HFFc6 (cell line): Measurements from ENCODE around the gene UQCR10. TPM values are rescaled to one million over a fixed set of nuclear protein-coding genes. Genes with fewer than 3 reads are reported as not detected.
A peak's percentile ranks its signal among the peaks of the same experiment; 100 is the strongest.

Experiments
- DNase-seq: peaks from one replicate; pipeline ENCODE4 v3.0.0-alpha.2; 2018
- H3K27ac Mint-ChIP-seq: 2 replicates; pipeline ENCODE4 v1.8.0; 2020; ENCODE audit warnings: mild to moderate bottlenecking, mixed read lengths
- H3K27me3 Mint-ChIP-seq: 2 replicates; pipeline ENCODE4 v1.8.0; 2021; ENCODE audit warnings: mild to moderate bottlenecking, moderate library complexity, mixed read lengths; ENCODE audit not compliant: insufficient read depth
- H3K36me3 Mint-ChIP-seq: 2 replicates; pipeline ENCODE4 v1.8.0; 2021; ENCODE audit warnings: low read depth, mixed read lengths
- H3K4me1 Mint-ChIP-seq: 2 replicates; pipeline ENCODE4 v1.8.0; 2020; ENCODE audit warnings: low read depth, mixed read lengths
- H3K4me3 Mint-ChIP-seq: 2 replicates; pipeline ENCODE4 v1.8.0; 2020; ENCODE audit warnings: mild to moderate bottlenecking, moderate library complexity, mixed read lengths
- H3K9me3 Mint-ChIP-seq: 2 replicates; pipeline ENCODE4 v1.8.0; 2020; ENCODE audit warnings: mild to moderate bottlenecking, mixed read lengths
- total RNA-seq, 6 experiments: library from RNA; stranded (reverse); fragmentation: NEBNext Ultra II Directional; extraction: Animal tissue kit (Norgen Biotek cat#: 25700); gene quantifications; 2 replicates in 1 of 6; 3 replicates in 5 of 6; pipeline ENCODE4 v1.2.3, GENCODE V29; 2021
- TF ChIP-seq, protein P1 (sequence below): fragments of 200-600 bp; sonication (generic); IDR thresholded peaks from 2 replicates; pipeline ENCODE4 v1.5.0; 2021; ENCODE audit warnings: antibody characterized with exemption, mild to moderate bottlenecking

UQCR10 gene
- total RNA-seq, 6 experiments from 2014 or later: 137 to 153 (median 150) TPM

DNA sequence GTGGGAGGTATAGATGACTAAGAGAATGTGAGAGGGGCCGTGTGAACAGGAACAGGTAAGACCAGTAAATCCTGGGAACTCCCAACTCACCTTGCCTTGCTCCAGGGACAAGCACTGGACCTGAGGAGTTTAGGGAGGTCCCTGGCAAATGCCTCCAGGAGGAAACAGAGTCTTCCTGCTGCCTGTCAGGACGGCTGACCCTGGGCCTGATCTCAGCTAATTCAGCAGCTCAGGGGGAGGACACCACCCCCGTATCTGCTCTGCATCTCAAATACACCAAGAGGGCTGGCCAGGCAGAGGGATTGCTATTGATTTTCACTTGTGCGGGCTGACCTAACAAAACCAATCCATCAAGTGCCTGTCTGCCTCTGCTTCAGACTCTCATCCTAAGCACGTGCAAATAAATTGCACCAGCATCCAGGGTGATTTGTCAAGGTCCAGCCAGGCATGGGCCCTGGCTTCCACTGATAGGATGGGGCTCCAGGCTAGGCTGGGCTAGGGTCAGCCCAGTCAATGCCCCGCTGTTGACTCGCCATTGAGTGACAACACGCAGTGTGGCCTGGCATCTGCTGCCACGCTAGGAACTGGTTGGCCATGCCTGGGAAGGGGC lies 20.3 kb downstream of the UQCR10 start:
- DNase-seq: no peak
- Mint-ChIP-seq H3K4me3 (no peak overlapping the region), H3K27ac (no peak overlapping the region), H3K36me3 (peaks cover 8% of the 10 kb centered on the region), H3K4me1 (peaks cover 12% of the 10 kb centered on the region), H3K27me3 (peaks cover 2% of the 10 kb centered on the region; the same call in 1 of the 2 replicates), H3K9me3 (no peaks in the 10 kb centered on the region)
- TF ChIP-seq, protein P1, sequence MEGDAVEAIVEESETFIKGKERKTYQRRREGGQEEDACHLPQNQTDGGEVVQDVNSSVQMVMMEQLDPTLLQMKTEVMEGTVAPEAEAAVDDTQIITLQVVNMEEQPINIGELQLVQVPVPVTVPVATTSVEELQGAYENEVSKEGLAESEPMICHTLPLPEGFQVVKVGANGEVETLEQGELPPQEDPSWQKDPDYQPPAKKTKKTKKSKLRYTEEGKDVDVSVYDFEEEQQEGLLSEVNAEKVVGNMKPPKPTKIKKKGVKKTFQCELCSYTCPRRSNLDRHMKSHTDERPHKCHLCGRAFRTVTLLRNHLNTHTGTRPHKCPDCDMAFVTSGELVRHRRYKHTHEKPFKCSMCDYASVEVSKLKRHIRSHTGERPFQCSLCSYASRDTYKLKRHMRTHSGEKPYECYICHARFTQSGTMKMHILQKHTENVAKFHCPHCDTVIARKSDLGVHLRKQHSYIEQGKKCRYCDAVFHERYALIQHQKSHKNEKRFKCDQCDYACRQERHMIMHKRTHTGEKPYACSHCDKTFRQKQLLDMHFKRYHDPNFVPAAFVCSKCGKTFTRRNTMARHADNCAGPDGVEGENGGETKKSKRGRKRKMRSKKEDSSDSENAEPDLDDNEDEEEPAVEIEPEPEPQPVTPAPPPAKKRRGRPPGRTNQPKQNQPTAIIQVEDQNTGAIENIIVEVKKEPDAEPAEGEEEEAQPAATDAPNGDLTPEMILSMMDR: no peak

DNA sequence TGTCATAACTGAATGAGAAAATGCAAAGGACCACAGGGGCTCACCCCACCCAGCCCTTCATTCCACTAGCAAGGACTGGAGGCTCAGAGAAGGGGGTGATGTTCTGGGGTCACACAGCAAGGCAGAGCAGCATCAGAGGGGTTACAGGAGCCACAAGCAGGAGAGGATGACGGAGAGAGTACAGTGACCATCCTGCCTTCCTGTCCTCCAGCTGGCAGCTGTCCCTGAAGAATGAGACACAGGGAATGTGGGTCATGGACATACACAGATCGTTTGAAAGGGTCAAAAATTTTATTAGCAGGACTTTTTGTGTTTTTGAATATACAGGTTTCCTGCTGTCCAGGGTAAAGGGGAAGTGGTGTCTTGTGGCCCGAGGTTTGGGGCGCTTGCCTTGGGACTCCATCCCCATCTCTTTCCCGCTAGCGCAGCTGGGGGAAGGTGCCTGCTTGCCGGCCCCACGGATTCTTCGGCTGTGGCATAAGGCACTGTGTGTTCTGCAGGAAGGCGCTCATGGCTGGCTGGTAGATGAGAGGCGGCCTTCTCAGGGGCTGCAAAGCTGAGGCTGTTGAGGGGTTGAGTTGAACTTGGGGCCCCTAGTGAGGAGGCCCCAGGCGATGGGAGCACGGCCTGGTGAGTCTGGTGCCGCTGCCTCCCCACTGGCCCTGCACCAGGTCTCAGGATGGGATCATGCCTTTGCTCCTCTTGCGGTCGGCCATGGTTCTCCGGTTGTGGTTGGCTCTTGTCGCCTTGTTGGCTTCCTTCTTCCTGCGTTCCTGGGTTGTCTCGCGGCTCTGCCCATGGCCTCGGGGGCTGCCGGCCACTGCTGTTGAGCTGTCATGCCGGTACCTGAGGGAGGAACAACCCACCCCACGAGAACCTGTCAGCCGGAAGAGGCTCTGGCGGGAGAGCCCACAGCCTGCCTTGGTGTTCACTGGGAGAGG lies 21.4 kb downstream of the UQCR10 start:
- no peak for DNase-seq
- H3K4me3 Mint-ChIP-seq: no peak overlapping the region
- peaks cover 8% of the 10 kb centered on the region for H3K36me3 Mint-ChIP-seq
- peaks cover 2% of the 10 kb centered on the region; the same call in 1 of the 2 replicates for H3K27me3 Mint-ChIP-seq
- peaks cover 8% of the 10 kb centered on the region for H3K4me1 Mint-ChIP-seq
- TF ChIP-seq, protein P1: no peak
- no peaks in the 10 kb centered on the region for H3K9me3 Mint-ChIP-seq
- H3K27ac Mint-ChIP-seq: no peak overlapping the region; the same call in none of the 2 replicates

DNA sequence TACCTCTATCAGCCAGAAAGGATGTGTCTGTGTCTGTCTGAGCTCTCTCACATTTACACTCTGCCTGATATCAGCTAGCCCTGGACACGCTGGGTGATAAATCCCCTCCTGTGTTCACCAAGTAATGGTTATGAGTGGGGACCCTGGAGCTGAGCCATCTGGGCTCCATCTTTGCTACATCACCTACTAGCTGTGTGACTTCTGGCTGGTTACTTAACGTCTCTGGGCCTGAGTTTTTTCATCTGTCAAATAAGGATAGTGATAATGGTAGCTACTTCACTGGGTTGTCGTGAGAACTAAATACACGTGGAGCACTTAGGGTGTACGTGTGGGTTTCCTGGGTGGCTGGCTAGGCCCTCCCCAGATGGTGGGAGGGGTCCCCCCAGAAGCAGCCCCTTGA lies 22.9 kb downstream of the UQCR10 start:
- Mint-ChIP-seq H3K4me1 (peaks cover 1% of the 10 kb centered on the region), H3K4me3 (no peak overlapping the region), H3K27me3 (peaks cover 2% of the 10 kb centered on the region; the same call in 1 of the 2 replicates), H3K27ac (no peak overlapping the region), H3K36me3 (peaks cover 8% of the 10 kb centered on the region), H3K9me3 (no peaks in the 10 kb centered on the region)
- TF ChIP-seq, protein P1: no peak
- DNase-seq: no peak

DNA sequence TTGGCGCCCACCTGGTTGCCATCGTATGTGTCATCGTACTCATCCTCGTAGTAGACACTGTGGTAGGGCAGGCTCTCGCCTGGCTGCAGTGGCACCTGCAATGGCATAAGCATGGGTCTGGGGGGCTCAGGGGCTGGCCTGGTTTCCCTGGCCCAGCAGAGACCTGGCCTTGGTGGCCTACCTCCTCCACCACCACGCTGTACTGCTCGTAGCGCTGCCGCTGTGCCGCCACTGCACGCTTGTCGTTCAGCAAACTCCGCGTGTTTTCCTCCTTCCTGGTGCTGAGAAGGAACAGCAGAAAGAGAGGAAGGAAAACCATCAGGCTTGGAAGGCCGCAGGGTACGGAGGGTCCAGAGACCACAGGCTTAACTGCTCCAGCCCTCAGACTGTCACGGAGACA lies 26.2 kb downstream of the UQCR10 start:
- no peaks in the 10 kb centered on the region for H3K9me3 Mint-ChIP-seq
- H3K27ac Mint-ChIP-seq: no peak overlapping the region
- no peak for DNase-seq
- H3K4me3 Mint-ChIP-seq: no peak overlapping the region
- peaks cover 22% of the 10 kb centered on the region for H3K36me3 Mint-ChIP-seq
- peaks cover 2% of the 10 kb centered on the region; the same call in 1 of the 2 replicates for H3K27me3 Mint-ChIP-seq
- H3K4me1 Mint-ChIP-seq: peaks cover 7% of the 10 kb centered on the region
- TF ChIP-seq, protein P1: no peak

DNA sequence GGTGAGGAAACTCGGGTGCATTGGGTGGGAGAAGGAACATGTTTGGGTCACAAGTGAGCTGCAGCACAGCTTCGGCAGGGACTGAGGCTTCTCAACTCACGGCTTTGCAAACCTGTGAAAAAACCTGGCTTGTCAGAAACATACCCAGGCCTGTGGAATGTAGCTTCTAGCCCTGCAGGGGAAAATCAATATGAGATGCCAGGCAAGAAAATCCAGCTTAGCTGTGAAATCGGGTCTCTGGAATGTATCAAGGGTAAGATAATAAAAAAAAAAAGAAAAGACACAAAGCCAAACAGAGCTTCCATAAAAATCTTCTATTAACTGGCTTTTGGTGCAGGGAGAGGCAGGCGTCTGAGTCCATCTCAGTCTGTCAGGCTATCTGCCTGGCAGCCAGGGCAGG lies 28.5 kb downstream of the UQCR10 start:
- H3K27me3 Mint-ChIP-seq: no peaks in the 10 kb centered on the region
- no peaks in the 10 kb centered on the region for H3K9me3 Mint-ChIP-seq
- TF ChIP-seq, protein P1: no peak
- H3K36me3 Mint-ChIP-seq: peaks cover 27% of the 10 kb centered on the region
- DNase-seq: no peak
- H3K4me1 Mint-ChIP-seq: peaks cover 29% of the 10 kb centered on the region
- H3K27ac Mint-ChIP-seq: peak overlapping the region; percentile 7; the same call in 1 of the 2 replicates
- H3K4me3 Mint-ChIP-seq: no peak overlapping the region
